H54 (cell line): Measurements from ENCODE around the gene SNX18.

Experiments
- DNase-seq: peaks from one replicate; pipeline ENCODE4 v3.0.0; 2011; ENCODE audit warnings: low spot score, mixed read lengths; ENCODE audit not compliant: insufficient read length
- FAIRE-seq: peaks from 3 replicates; lab custom pipeline; 2011; peaks lifted over from hg19 to GRCh38; lab: Jason Lieb, UNC
- POLR2A ChIP-seq: IDR thresholded peaks from 2 replicates; pipeline ENCODE4 v1.6.1; 2011; ENCODE audit warnings: low read depth, mild to moderate bottlenecking, low read length

SNX18 gene

GRCh38 chr5:54567996-54568395 lies 50.4 kb downstream of the SNX18 start:
- no peak for TF ChIP-seq POLR2A
- DNase-seq = no peak
- no peak for FAIRE-seq

- TF ChIP-seq POLR2A = no peak
- FAIRE-seq (no peak), DNase-seq (no peak)
Observed at GRCh38 chr5:54570916-54571315, 53.4 kb downstream of the SNX18 start.

GRCh38 chr5:54571462-54571861 lies 53.9 kb downstream of the SNX18 start:
- DNase-seq (no peak), FAIRE-seq (no peak)
- no peak for TF ChIP-seq POLR2A

DNA sequence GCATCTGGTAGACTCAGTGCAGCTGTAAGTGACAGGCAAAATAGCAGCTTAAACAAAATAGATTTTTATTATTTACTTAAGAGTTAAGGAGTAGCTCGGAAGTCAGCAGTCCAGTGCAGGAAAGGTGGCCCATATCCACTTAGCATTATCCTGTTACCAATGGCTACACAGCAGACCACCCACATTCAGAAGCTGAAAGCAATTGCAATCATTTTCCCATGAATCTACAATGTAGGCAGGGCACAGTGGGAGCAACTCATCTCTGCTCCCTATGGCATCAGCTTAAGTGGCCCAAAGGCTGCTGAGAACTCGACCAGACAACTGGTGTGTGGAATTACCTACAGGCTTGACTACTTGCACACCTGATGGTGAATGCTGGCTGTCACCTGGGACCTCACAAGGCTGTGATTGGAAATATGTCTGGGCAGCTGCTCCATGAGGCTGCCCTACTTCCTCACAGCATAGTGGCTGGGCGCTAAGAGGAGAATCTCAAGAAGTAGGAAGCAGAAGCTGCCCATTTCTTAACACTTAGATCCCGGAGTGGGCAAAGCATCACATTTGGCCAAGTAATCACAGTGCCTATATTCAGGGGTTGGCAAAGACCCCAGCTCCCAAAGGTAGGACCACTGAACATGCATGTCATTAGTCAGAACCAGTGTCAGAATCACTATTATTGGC lies 56.4 kb downstream of the SNX18 start:
- no peak for DNase-seq
- no peak for TF ChIP-seq POLR2A
- no peak for FAIRE-seq

GRCh38 chr5:54577528-54577927 lies 60.0 kb downstream of the SNX18 start:
- FAIRE-seq = no peak
- no peak for DNase-seq
- TF ChIP-seq POLR2A = no peak

GRCh38 chr5:54577937-54578653 lies 60.5 kb downstream of the SNX18 start:
- TF ChIP-seq POLR2A = no peak
- DNase-seq (no peak), FAIRE-seq (no peak)

DNA sequence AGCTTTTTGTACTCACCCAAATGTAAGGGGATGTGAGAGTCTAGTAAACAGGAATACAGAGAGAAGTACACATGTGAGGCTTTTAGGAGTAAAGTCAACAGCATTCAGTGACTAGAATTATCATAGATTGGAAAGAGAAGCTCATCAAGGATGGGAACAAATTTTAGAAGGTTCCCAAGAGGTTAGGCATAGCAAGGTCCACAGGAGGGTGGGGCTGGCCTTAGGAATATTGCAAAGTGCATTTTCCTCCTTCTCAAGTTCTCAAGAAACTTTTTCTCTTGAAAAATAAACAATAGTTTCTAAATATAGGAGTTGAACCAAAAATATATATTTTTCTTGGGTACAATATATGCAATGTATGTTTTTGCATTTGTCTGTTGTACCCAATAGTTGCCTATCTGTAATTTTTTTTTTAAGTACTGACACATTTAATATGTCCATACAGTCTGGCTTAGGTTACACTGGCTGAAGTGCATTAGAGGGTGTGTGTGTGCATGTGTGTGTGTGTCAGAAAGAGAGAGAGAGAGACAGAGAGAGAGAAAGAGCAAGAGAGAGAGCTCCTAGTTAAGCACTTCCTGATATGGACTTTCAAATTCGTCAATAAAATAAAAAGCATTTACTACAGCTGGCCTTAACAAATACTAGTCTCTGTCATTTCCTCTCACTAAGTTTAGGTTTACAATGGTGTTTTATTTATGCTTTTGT lies 62.2 kb downstream of the SNX18 start:
- no peak for FAIRE-seq
- no peak for TF ChIP-seq POLR2A
- DNase-seq = no peak

GRCh38 chr5:54580997-54581811 lies 63.6 kb downstream of the SNX18 start:
- no peak for TF ChIP-seq POLR2A
- no peak for FAIRE-seq
- DNase-seq = no peak

GRCh38 chr5:54581831-54582548 lies 64.4 kb downstream of the SNX18 start:
- TF ChIP-seq POLR2A = no peak
- no peak for FAIRE-seq
- DNase-seq = no peak

DNA sequence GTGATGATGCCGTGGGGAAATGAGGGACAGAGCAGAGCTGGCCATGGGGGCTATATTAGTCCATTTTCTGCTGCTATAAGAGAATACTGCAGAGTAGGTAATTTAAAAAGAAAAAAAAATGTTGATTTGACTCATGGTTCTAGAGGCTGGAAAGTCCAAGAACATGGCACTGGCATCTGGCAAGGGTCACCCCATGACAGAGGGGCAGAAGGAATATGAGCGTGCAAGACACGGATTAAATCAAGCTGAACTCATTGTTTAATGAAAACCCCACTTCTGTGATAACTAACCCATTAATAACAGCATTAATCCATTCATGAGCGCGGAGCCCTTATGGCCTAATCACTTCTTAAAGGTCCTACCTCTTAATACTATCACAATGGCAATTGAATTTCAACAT lies 68.8 kb downstream of the SNX18 start:
- DNase-seq = no peak
- no peak for FAIRE-seq
- no peak for TF ChIP-seq POLR2A

GRCh38 chr5:54589786-54590185 lies 72.2 kb downstream of the SNX18 start:
- no peak for FAIRE-seq
- no peak for TF ChIP-seq POLR2A
- DNase-seq = no peak

DNA sequence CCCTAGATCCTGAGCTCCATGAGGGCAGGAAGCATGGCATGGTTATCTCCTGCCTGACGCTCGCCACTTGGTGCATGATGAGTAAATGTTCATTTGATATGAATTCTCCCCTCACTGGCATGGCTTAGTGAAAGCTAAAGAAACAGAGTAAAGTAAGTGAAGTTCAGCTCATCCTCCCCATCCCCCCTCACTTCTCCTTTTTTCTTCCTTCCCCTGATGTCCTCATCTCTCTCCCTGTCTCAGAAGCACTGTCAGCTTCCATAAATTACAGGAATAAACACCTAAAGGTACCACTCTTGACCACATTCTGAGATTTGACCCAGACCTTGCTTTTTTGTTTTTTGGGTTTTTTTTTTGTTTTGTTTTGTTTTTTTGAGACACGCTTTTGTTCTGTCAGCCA lies 73.3 kb downstream of the SNX18 start:
- no peak for FAIRE-seq
- TF ChIP-seq POLR2A = no peak
- DNase-seq = no peak

DNA sequence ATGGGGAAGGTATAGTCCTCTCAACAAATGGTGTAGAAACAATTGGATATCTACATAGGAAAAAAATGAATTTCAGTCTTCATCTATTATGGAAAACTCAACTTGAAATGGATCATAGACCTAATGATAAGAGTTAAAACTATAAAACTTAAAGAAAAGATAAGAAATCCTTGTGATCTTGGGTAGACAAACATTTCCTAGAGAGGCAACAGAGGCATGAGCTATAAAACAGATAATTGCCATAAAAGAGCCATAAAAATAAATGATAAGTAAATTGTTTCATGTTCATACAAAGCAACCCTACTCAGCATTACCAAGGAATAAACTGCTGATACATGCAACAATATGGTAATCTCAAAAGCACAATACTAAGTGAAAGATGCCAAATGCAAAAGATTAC lies 76.2 kb downstream of the SNX18 start:
- no peak for FAIRE-seq
- no peak for DNase-seq
- no peak for TF ChIP-seq POLR2A

- no peak for TF ChIP-seq POLR2A
- DNase-seq (no peak), FAIRE-seq (no peak)
Observed at GRCh38 chr5:54594181-54594580, 76.6 kb downstream of the SNX18 start.
